ENCODE results near the gene ARF1.

The ARF1 gene

DNA sequence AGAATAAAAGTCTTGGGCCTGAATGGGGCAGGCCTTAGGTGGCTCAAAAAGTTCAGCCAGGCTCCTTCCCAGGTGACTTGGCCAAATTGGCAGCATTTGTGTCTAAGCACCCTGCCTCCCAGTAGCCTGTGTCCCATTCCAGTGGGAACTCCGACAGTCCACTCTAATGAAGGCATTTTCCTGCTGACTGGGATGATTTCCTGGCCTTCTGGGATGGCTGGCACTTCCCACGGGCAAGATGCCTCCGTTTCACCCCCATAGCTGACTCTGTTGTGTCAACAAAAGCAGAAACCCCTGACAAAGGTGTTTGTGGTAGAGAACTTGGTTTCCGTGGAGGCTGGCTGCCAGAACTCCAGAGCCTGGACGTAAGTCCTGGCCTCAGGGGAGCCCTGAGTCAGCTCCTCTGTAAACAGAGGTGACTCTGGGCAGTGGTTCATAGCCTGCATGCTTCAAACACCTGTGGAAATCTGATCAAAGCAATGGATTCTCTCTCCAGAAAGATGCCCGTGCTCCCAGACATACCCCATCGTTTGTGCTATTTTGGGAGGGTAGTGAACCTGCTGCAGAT is 39.1 kb upstream of the ARF1 start:
- no peak overlapping the region for H3K4me3 ChIP-seq (ENCODE audit: low read depth, low read length)
- CTCF ChIA-PET = interaction anchor here (1.1 kb wide), 1 partner anchor 38 kb away, joined by 4 read pairs; no protein-coding TSS in a partner anchor
- POLR2A ChIA-PET = no interaction called here

GRCh38 chr1:228044961-228045360 is 37.5 kb upstream of the ARF1 start:
- Histone ChIP-seq H3K4me1 (ENCODE audit: control insufficient read depth, insufficient read depth, low read length) (no peaks in the 10 kb centered on the region), H3K36me3 (ENCODE audit: control insufficient read depth in 2 of 2, insufficient read depth in 1 of 2, low read length in 2 of 2) (no peaks in the 10 kb centered on the region), H3K9me3 (ENCODE audit: control insufficient read depth, insufficient read depth, low read depth, low read length) (no peaks in the 10 kb centered on the region), H3K27ac (ENCODE audit: extremely low read depth, low read depth, low read length) (no peak overlapping the region), H3K4me3 (ENCODE audit: low read depth, low read length) (no peak overlapping the region)
- CTCF ChIA-PET = interaction anchor here (0.6 kb wide), 1 partner anchor 10 kb away, joined by 3 read pairs; no protein-coding TSS in a partner anchor
- POLR2A ChIA-PET = no interaction called here
- no peak for TF ChIP-seq PRDM1 (tag by site-specific recombination; IDR thresholded peaks at IDR 0.05)
- TF ChIP-seq ZNF138 (tag by site-specific recombination; IDR thresholded peaks at IDR 0.05; ENCODE audit: borderline replicate concordance) = no peak
- TF ChIP-seq ZIC2 (tag by site-specific recombination; IDR thresholded peaks at IDR 0.05) = no peak
- no peak for TF ChIP-seq ZNF112 (tag by site-specific recombination; IDR thresholded peaks at IDR 0.05)
- TF ChIP-seq, protein P1, sequence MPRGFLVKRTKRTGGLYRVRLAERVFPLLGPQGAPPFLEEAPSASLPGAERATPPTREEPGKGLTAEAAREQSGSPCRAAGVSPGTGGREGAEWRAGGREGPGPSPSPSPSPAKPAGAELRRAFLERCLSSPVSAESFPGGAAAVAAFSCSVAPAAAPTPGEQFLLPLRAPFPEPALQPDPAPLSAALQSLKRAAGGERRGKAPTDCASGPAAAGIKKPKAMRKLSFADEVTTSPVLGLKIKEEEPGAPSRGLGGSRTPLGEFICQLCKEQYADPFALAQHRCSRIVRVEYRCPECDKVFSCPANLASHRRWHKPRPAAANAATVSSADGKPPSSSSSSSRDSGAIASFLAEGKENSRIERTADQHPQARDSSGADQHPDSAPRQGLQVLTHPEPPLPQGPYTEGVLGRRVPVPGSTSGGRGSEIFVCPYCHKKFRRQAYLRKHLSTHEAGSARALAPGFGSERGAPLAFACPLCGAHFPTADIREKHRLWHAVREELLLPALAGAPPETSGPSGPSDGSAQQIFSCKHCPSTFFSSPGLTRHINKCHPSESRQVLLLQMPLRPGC (tag by site-specific recombination; IDR thresholded peaks at IDR 0.05) = no peak
- TF ChIP-seq ZNF239 (tag by site-specific recombination; IDR thresholded peaks at IDR 0.05) = no peak
- no peak for TF ChIP-seq ZNF48 (tag by site-specific recombination; IDR thresholded peaks at IDR 0.05)
- no peak for TF ChIP-seq ZNF624 (tag by site-specific recombination; IDR thresholded peaks at IDR 0.05)
- no peak for TF ChIP-seq GFI1B (tag by site-specific recombination; IDR thresholded peaks at IDR 0.05)
- no peak for TF ChIP-seq ZNF37A (tag by site-specific recombination; IDR thresholded peaks at IDR 0.05)
- no peak for TF ChIP-seq OSR2 (tag by site-specific recombination; IDR thresholded peaks at IDR 0.05)
- TF ChIP-seq RBAK (tag by site-specific recombination; IDR thresholded peaks at IDR 0.05) = no peak
- no peak for TF ChIP-seq ZNF404 (tag by site-specific recombination; IDR thresholded peaks at IDR 0.05)
- TF ChIP-seq ZBTB10 (tag by site-specific recombination; IDR thresholded peaks at IDR 0.05) = no peak
- no peak for TF ChIP-seq HIC1 (tag by site-specific recombination; IDR thresholded peaks at IDR 0.05)
- TF ChIP-seq, protein P2, sequence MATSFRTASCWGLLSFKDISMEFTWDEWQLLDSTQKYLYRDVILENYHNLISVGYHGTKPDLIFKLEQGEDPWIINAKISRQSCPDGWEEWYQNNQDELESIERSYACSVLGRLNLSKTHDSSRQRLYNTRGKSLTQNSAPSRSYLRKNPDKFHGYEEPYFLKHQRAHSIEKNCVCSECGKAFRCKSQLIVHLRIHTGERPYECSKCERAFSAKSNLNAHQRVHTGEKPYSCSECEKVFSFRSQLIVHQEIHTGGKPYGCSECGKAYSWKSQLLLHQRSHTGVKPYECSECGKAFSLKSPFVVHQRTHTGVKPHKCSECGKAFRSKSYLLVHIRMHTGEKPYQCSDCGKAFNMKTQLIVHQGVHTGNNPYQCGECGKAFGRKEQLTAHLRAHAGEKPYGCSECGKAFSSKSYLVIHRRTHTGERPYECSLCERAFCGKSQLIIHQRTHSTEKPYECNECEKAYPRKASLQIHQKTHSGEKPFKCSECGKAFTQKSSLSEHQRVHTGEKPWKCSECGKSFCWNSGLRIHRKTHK (tag by site-specific recombination; IDR thresholded peaks at IDR 0.05) = no peak
- no peak for TF ChIP-seq ZNF184 (tag by site-specific recombination; IDR thresholded peaks at IDR 0.05)
- no peak for TF ChIP-seq ZNF133 (tag by site-specific recombination; IDR thresholded peaks at IDR 0.05)

More for the DNA sequence above, 39.1 kb upstream of the ARF1 start:
- no peak for TF ChIP-seq MZF1 (tag by site-specific recombination; IDR thresholded peaks at IDR 0.05; ENCODE audit: borderline replicate concordance)
- peak; percentile 51; the same call in 1 of the 2 replicates for TF ChIP-seq ZNF600 (tag by site-specific recombination; IDR thresholded peaks at IDR 0.05)
- peak; percentile 67; the same call in 1 of the 2 replicates for TF ChIP-seq SCRT2 (tag by site-specific recombination; IDR thresholded peaks at IDR 0.05)
- no peaks in the 10 kb centered on the region for H3K4me1 ChIP-seq (ENCODE audit: control insufficient read depth, insufficient read depth, low read length)
- H3K27ac ChIP-seq (ENCODE audit: extremely low read depth, low read depth, low read length) = no peak overlapping the region
- H3K9me3 ChIP-seq (ENCODE audit: control insufficient read depth, insufficient read depth, low read depth, low read length) = no peaks in the 10 kb centered on the region
- H3K36me3 ChIP-seq (ENCODE audit: control insufficient read depth in 2 of 2, insufficient read depth in 1 of 2, low read length in 2 of 2) = no peaks in the 10 kb centered on the region

Measured in HEK293 (cell line).